ENCODE data around the gene KRTAP5-3. TPM values are rescaled to one million over a fixed set of nuclear protein-coding genes. Genes with fewer than 3 reads are reported as not detected.
"Not testable (repeated sequence)": the region's sequence is repeated elsewhere in the genome, so short reads cannot be mapped to it uniquely, and the experiment has no call there.

KRTAP5-3 gene
- total RNA-seq, 1 donor from 2014 or later, result not detected

DNA sequence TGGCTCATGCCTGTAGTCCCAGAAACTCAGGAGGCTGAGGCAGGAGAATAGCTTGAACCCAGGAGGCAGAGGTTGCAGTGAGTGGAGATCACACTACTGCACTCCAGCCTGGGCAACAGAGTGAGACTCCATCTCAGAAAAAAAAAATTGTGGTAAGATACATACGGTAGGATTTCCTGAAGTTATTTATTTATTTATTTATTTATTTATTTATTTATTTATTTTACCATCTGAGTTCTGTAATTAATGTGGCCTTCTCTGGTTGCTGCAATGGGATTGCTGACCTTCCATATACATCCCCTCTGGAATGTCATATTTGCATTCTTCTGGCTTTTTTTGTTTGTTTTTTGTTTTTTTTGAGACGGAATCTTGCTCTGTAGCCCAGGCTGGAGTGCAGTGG, 25.4 kb downstream of the KRTAP5-3 start:
- not testable (repeated sequence) for DNase-seq (ENCODE audit: low read depth in 2 of 2)

DNA sequence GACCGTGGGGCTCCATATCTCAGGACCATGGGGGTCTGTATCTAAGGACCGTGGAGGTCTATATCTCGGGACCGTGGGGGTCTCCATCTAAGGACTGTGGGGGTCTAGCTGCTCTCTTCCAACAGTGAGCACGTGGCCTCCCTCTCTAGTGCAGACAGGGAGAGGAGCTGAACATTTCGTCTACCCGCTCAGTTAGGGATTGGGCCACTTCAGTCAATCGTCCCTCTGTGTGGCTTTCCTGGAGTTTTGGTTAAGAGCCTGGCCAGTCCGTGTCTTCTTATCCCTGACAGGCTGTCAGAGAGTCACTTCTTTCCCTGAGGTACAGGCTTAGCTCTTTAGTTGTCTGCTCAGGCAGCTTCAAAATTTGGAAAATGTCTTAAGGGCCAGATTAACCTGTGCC, 26.3 kb downstream of the KRTAP5-3 start:
- DNase-seq (ENCODE audit: low read depth in 2 of 2), result no peak

DNA sequence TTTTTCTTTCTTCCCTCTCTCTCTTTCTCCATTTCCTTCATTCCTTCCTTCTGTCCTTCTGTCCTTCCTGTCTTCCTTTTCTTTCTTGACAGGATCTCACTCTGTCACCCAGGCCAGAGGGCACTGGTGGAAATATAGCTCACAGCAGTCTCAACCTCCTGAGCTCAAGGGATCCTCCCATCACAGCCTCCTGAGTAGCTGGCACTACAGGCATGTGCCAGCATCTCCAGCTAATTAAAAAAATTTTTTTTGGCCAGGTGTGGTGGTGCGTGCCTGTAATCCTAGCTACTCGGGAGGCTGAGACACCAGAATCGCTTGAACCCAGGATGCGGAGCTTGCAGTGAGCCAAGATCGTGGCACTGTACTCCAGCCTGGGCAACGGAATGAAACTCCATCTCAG, 31.4 kb downstream of the KRTAP5-3 start:
- no peak for DNase-seq (ENCODE audit: low read depth in 2 of 2)

DNA sequence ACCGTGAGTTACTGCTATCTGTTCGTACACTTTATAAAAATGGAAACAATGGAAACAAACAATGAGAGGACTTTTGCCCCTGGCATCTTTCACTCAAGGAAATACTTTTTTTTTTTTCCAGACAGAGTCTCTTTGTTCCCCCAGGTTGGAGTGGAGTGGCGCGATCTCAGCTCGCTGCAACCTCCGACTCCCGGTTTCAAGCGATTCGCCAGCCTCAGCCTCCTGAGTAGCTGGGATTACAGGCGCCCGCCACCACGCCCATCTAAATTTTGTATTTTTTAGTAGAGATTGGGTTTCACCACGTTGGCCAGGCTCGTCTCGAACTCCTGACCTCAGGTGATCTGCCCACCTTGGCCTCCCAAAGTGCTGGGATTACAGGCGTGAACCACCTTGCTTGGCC, 32.5 kb downstream of the KRTAP5-3 start:
- not testable (repeated sequence) for DNase-seq (ENCODE audit: low read depth in 2 of 2)

DNA sequence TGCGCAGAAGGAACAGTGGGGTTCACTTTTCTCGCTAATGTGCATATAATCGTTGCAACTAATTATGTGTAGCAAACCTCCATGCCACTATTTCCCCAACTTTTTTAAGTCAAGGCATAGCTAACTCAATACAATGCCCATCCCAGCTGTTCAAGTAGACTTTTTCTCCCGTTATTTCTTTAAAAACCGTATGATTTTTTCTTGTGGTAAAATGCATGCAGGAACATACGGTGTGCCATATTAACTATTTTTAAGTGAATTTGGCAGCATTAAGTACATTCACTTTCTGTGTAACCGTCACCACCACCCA, 33.4 kb downstream of the KRTAP5-3 start:
- no peak for DNase-seq (ENCODE audit: low read depth in 2 of 2)

DNA sequence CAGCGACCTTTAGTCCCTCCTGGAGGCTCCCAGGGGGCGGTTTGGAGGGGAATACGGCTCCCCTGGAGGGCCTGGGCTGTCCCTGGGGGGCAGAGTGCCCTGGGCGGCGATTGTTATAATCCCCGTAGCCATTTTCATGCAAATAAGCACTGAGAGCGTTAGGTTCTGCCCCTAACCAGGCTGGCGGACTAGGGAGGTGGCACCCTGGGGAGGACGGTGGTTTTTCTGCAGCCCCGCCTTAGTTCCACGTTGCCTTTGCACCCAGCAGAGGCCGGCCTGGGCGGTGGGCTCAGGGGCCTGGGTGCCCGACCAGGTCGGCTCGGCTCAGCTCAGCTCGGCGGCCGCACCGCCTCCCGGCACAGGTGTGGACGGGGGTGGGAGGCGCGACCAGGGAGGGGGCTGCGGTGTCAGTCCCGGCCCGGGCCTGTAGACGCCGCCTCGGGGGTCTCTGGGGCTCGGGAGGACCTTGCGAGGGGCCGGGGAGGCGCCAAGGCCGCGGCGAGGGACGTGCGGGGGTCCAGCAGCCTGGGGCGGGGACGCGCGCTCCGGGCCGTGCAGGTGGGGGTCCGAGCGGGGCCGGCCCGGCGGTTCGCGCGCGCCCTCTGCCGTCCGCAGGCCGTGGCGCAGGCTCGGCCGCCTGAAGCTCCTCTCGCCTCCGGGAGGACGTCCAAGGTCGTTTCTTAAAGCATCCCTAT, 33.9 kb downstream of the KRTAP5-3 start:
- peak; percentile 46 to 48 for DNase-seq (ENCODE audit: low read depth in 2 of 2)

DNA sequence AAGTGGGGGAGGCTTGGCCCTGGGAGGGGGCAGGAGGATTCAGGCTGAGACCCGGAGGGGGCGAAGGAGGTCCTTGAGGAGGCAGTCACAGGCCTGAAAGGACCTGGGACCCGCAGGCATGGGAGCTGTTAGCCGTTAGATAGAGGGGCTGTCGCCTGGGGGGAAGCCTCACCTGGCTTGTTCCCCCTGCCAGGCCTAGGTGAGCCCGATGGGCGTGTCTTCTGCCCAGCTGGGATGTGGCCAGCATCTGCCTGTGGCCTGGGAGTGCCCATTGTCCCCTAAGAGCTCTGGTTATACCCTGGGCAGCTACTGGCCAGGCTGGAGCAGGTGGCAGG, 34.4 kb downstream of the KRTAP5-3 start:
- no peak for DNase-seq (ENCODE audit: low read depth in 2 of 2)

DNA sequence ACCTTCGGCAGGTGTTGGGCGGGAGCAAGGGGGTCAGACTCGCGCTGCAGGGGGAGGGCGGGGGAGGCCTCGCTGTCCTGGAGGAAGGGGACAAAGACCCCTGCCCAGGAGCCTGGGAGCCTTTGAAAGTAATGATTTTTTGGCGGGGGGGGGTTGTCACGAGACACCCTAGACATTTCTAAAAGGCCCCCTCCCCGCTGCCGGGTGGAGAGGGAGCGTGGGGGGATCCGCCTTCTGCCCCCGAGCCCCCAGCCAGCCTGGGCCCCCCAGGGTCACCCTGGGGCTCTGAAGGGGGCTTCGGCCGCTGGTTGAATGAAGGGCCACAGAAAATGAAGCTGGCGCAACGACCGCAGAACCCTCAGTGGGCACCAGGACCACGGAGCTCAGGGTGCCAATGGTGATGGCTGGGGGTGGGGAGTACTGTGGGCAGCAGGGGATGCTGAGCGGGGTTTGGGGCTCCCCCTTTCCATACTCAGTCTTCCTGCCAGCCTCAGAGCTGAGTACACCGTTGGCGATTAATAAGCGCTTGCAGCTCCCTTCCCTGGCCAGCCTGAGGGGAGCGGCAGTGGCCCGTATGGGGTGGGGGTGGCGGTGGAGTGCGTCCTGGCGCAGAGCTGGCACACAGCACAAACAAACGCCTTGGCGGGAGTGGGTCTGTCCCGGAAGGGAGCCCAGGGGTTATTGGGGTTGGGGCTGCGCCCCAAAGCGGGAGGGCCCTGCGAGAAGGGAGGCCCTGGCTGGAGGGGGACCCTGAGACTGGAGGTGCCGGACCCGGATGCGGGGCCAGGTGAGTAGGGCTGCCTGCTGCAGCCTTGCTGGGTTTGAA, 35.0 kb downstream of the KRTAP5-3 start:
- no peak for DNase-seq (ENCODE audit: low read depth in 2 of 2)

DNA sequence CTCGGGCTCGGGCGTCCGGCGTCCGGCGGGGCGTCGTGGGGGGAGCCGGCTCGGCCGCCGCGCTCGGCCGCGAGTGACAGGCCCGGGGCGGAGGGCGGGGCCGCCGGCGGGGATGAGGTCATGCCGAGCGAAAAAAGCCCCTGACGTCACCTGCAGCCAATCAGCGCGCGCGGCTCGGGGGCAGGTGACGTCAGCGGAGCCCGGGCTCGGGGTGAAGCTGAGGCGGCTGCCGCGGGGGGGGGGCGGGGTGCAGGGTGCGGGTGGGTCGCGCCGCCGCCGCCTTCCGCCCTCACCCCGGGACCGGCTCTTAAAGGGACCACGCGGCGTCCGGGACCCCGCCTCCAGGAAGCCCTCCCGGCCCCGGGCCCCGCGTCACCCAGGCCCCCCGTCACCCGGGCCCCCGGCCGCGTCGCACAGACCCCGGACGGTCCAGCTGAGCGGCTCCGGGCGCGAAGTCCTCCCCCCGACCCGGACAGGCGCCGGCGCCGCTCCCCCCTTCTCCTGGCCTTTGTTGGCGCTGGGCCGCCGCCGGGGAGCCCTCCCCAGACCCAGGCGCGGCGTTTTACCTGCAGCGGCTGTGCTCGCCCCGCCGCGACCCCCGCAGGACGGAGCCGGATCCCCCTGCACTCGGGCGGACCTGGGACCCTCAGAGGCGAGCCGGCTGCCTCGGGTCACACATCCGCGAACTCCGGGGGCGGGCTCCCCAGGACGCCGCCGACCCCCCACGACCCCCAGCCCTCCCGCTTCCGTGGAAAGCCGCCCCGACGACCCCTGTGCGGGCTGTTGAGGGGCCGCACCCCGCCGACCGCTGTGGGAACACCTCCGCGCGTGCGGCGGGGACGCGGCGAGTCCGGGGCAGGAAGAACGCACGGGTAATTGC, 35.8 kb downstream of the KRTAP5-3 start, which contains the start of gene DUSP8:
TSS of gene DUSP8 (minus strand) at position 75 of the 880 bp plus-strand sequence. CDS start 6,445 bp downstream, outside the sequence.
- DNase-seq (ENCODE audit: low read depth in 2 of 2), result peak; percentile 89 to 92

DNA sequence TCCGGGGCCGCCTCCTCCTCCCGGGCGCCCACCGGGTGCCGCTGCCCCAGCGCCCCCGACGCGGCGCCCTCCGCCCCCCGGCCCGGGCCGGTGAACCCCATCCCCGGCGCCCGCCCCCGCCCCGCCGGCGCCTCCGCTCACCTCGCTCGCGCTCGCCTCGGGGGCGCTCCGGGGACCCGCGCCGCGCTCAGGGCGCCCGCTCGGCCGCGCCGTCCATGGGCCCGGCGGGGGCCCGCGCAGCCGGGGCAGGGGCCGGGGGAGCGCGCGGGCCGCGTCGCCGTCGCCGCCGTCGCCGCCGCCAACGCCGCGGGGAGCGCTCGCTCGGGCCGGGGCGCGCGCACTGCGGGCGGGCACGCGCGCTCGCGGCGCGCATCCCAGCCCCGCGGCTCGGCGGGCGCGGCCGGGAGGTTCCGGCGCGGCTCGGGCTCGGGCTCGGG, 36.5 kb downstream of the KRTAP5-3 start:
- no peak for DNase-seq (ENCODE audit: low read depth in 2 of 2)

DNA sequence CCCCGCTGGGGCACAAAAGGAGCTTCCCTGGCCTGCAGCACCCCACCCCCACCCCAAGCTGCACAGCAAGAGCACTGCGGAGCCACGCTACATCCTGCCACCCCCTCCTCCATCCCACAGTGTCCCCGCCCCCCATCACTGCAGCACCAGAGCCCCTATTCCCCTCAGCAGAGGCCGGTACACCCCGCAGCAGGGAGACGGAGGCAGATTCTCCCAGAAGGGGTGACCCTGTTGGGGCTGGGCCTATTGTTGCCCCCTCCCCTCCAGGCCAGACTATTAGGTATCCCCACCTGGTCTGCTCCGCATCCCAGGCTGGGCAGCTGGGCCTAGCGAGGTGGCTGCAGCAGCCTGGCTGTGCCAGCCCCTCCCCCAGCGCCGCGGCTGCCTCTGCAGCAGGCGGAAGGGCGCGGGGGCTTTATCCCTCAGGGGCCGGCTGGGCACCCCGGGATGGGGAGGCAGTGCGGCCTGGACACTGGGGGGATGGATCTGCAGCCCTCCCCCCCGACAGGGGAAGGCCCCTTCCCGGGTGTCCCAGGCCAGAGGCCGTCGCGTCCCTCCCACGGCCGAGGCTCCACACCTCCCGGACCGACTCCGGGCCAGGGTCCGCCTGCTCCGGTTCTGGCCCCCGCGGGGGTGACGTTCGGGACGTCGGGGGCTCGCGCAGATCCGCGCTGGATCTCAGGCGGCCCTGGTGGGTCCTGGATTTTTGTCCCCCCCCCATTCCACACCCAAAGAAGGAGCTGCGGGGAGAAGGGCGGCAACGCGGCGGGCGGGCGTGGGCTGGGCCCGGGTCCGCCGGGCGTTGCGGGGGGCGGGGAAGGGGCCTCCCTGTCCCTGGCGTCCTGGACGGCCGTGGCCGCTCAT, 37.1 kb downstream of the KRTAP5-3 start:
- DNase-seq (ENCODE audit: low read depth in 2 of 2), result no peak

DNA sequence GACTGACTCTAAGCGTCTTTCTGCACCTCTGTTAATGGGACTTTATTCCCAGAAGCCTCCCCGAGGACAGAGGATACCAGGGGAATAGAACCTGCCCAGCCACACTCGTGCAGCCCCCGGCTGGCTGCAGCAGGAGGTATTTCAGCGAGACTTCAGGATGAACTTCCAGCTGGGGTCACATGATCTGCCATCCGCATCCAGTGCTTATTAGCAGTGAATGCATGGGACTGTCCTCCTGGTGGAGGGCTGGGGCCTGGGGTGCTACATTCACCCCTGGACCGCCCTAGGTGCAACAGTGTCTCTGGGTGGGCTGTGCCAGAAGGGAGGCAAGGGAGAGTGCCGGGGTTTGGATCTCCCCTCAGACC, 37.8 kb downstream of the KRTAP5-3 start:
- no peak for DNase-seq (ENCODE audit: low read depth in 2 of 2)

DNA sequence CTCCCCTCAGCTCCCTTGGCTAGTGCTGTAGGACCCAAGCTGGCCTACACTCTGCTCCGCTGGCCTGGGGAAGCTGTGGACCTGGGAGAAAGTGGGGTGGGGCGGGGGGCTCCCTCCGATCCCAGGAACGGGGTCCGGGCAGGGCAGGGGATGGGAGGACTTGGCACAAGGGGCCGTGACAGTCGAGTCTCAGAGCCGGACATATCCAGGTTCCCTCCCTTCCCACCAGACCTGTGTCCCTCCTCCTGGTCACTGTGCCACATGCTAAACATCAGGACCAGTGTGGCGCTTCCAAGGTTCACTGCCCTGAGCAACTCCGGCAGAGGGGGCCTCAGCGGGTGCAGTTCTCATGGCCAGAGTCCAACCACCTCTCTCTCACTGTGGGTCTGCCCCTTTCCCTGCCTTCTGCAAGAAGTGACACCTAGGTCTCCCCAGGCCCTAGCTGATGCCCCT, 38.2 kb downstream of the KRTAP5-3 start:
- DNase-seq (ENCODE audit: low read depth in 2 of 2), result no peak

DNA sequence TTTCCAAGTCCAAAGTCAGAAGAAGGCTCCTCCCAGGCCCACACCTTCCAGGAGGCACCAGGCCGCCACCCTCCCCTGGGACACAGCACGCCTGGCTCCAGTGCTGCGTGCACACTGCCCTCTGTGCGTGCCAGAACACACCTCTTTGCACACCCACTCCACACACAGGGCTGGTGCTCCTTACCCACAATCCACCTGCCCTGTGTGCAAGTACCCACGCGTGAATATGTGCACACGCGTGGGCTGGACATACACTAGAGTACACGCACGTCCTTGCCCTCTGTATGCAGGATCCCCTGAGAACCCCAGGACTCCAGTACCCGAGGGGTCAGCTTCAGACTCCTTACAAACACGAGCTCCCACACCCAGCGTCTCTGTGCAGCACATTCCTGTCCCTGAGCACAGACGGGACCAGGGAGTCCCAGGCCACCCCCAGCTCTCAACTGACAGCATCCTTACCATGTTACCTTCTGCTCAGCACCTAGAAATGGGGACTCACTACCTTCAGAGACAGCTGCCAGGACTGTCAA, 38.9 kb downstream of the KRTAP5-3 start:
- DNase-seq (ENCODE audit: low read depth in 2 of 2), result no peak

DNA sequence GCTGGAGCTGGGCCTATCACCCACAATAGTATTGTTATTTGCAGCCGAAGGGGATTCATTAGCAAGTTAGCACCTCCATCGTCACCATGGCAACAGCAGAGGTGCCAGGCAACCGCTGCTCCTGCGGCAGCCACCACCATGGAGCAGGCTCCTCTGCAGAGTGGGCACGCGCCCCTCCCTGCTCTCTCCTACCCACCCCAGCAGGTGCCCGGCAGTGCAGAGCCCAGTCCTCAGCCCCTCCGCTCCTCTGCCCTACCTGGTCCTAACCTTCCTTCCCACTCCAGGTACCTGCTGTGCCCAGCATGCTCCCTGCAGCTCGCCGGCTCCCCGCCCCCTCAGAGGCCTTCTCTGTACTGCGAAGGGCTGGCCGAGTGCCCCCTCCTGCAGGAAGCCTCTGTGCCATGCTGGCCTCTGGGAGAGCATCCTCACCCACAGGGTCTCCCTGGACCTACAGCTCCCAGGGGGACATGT, 39.8 kb downstream of the KRTAP5-3 start:
- DNase-seq (ENCODE audit: low read depth in 2 of 2), result no peak

DNA sequence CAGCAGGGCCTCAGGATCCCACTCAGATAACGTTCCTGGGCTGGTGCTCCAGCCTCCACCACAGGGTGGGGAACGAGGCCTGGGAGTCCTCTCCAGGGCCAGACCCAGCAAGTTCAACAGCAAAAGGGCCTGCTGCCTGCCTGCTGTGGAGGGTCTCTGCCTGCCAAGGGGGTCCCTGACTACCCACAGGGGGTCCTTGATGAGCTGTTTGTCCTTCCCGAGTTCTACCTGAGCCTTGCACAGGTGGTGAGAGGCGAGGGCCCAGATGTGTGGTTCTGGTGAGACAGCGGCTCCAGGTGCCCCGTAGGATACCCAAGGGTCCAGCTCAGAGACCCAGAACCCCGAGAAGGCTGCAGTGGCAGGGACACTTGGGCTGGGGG, 40.6 kb downstream of the KRTAP5-3 start:
- DNase-seq (ENCODE audit: low read depth in 2 of 2), result no peak

DNA sequence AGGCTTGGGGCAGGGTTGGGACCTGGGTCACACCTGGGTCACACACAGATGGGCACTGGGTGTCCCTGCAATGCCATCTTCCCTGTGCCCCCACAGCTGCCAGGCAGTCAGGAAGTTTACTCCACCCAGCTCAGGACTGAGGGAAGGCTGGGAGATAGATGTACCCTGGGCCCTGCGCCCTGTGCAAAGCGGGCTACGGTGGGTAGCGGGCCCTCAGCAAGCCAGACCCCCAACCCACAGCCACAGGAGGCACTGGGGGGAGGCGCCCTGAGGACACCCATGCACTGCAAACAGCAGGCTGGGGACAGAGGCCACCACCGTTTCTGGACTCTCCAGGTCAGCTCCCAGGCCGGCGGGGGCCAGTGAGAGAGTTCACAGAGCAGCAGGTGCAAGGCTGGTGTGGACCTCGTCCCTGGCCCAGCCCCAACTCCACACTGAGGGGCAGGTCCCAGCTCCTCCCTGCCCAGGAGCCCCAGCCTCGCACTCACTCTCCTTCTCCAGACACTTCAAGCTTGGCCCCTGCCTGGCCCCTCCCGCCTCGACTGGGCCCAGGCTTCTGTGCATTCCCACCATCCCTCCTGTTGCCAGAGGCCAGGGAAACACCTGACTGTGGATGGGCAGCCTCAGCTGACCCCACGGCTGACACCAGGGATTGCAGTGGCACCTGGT, 41.1 kb downstream of the KRTAP5-3 start:
- DNase-seq (ENCODE audit: low read depth in 2 of 2), result no peak

DNA sequence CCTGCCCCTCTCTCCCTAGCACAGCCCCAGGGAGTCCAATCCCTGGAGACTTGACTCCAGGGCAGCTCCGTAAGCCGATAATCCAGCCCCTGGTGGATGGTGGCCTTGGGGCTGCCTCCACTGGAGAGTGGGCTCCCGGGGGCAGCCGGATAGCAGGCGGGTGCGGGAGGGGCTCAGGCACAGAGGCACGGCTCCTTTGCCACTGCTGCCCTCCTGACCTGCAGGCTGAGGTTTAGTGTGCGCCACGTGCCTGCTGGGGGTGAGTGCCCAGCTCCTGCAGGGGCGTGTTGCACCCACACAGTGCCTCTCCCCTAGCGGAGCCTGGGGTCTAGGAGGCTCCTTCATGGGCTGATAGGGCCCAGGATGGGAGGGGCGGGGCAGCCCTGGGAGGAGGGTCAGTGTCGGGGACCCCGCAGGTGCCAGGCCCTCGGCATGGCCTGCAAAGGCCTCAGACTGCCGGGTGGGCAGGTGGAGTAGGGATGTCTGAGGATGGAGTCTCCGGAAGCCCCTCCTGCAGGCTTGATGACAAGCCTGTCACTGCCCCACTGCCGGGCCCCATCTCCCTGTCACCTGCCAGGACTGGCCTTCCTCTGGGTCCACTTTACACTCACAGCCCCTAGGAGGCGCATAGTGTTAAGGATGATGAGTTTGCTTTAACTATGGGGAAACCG, 41.7 kb downstream of the KRTAP5-3 start:
- DNase-seq (ENCODE audit: low read depth in 2 of 2), result no peak

DNA sequence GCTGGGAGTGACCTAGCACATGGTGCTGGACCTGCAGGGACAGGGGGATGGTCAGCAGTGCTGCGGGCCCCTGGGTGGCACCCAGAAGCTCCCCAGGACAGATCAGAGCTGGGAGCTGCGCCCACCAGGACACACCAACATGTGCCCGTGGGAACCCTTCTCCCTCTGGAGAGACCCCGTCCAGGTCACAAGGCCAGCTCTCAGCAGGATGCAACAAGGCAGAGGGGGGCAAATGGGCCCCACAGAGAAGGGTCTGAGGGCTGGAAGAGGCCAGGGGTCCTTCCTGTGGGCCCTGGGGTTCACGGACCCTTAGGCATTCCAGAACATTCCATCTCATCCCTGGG, 42.4 kb downstream of the KRTAP5-3 start:
- DNase-seq (ENCODE audit: low read depth in 2 of 2), result no peak

Measured in lung microvascular endothelial cell (primary cell).